HG02588 (cell line): ENCODE data around the gene PJA2.
"Not testable (repeated sequence)": the region's sequence is repeated elsewhere in the genome, so short reads cannot be mapped to it uniquely, and the experiment has no call there.

Experiments
- ATAC-seq: cut with Tn5 transposase; IDR thresholded peaks from one replicate; pipeline ENCODE4 v1.9.1; 2021; ENCODE audit warnings: mild to moderate bottlenecking, moderate library complexity; ENCODE audit not compliant: unreplicated experiment

PJA2 gene

GRCh38 chr5:109310315-109310714, 99.5 kb downstream of the PJA2 start:
- ATAC-seq: no peak

DNA sequence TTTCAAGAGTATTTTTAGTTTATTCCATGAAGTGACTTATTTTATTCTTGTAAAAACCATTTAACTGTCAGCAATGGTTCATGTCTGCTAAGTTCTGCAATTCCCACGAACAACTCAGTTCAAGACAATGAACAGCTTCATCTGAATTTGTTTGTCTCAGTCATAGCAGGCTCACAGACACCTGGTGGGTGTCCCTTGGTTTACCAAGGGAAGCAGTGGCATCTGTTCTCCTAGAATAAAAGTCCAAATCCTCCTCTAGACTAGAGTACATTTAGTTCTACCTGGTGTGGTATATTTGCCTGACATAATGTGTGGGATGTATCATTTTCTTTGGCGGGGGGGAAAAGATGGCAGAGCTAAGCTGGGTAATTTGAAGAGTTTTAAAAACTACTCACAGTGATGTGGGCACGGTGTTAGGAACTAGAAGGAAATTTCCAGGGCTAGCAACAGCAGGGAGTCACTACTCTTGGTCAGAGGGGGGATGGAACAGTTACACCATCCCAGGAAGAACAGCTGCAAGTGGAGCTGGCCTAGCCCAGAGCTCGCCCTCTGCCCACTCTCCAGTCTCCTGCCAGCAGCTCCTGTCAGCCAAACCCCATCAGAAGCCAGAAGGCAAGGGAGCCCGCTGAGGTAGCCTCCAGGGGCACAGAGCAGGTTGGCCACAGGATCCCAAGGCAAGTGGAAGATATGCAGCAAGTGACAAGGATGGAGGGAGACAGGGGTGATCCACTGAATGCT, 100.3 kb downstream of the PJA2 start:
- no peak for ATAC-seq

- no peak for ATAC-seq
Observed at GRCh38 chr5:109307951-109308350, 101.8 kb downstream of the PJA2 start.

DNA sequence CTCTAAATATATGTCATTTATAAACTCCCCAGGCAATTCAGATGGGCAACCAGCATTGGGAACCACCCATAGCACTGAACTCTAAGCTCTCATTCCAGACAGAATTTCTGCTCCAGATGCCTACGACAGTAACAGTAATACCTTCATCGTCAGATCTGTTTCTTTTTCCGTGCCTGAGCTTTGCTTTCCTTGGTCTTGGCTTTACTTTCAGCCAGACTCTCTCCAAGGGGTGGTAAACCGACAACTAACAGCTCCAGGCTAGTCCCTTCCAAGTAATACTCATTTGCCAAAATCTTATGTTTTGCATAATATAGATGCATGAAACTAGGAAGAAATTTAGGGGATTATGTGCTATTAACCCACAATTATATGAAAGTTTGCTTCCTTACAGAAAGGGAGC, 102.3 kb downstream of the PJA2 start:
- ATAC-seq: no peak

DNA sequence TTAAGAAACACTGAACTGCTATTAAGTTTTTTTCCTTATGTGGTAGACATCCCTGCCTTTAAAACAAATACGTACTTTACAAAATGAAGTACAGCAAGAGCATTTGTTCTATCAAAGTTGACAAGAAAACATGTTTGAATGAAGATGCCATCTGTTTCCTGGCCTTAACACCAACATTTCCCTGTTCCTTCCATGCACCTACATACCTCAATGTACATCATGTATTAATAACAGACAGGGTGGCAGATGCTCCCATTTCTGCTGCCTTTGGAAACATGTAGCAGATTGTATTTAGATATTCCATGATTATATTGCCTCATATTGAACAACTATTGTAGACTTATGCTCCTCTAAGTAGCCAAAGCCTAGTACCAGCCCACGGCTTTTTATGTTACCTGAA, 104.4 kb downstream of the PJA2 start:
- ATAC-seq: no peak

DNA sequence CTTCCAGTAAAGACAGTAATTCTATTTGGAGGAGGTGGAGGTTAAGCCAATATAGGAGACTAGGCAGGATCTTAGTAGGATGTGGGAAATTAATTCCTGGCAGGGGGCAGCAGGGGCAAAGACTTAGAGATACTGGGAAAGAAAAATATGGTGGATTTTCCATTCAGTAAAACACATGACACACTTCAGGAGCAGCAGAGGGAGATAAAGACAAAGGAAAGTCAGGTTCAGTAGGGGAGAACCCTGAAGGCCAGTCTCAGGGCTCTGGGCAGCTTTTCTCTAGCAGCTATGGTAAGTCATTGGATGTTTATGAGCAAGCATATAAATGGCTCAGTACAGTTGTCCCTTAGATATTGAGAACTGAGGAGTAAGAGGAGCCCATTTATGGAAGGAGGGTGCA, 105.5 kb downstream of the PJA2 start:
- no peak for ATAC-seq

GRCh38 chr5:109300367-109300766, 109.4 kb downstream of the PJA2 start:
- no peak for ATAC-seq

- no peak for ATAC-seq
Observed at GRCh38 chr5:109299557-109299956, 110.2 kb downstream of the PJA2 start.

DNA sequence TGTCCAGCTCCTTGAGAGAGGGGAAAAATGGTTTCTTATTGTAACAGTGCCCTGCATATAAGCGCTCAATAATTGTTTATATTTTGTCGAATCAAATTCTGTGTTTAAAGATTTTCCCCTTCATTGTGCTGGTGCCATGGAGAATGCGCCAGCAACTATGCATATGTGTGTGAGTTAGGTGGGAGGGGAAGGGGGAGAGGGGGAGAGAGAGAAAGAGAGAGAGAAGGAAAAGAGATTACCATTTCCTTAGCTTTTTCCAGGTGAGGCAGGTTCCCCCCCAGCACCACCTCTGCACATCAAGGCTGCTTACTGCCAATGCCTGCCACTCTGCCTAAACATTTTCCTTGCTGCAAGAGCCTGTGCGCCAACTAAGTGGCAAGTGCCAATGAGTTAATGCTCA, 111.0 kb downstream of the PJA2 start:
- ATAC-seq: no peak

DNA sequence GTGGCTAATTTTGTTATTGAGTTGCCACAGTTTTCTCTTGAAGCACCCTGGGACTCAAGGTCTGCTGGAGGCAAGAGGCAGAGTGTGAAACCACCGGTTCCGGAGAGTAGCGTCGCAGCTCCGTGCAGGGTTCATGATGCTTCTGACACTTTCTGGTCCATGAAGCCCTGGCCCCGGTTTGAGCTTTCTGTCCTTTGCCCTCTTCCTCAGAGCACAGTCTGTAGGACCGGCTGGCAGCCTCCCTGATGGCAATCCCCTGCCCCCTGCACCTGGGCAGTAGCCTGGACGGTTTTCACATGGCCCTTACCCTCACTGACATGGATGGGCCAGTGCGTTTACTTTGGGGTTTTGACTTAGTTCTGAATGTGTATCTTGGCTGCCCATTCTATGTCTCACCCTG, 111.9 kb downstream of the PJA2 start:
- no peak for ATAC-seq

- ATAC-seq: no peak
Observed at GRCh38 chr5:109291090-109291489, 118.7 kb downstream of the PJA2 start.

DNA sequence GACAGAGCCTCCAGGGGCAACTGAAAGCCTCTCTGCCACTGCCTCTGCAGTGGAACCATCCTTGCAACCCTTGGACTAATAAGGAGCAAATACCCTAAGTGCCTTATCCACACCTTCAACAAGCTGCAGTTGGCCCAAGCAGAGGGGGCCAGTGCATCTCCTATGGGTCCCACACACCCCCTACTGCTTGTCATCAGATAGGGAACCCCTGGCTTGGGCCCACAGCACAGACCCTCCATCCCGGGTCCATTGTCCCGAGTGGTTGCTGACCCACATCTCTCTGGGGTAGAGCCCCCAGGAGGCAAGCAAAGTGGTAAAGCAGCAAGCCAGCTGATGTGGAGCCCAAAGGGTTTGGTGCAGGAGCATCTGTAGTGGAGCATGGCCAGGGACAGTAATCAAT, 119.5 kb downstream of the PJA2 start:
- no peak for ATAC-seq

GRCh38 chr5:109286628-109287027, 123.1 kb downstream of the PJA2 start:
- not testable (repeated sequence) for ATAC-seq
